ENCODE measurements around the gene RYR3.

The RYR3 gene

GRCh38 chr15:33382491-33382890, 71.7 kb downstream of the RYR3 start:
- no peak for TF ChIP-seq CTCF (IDR thresholded peaks at IDR 0.05; ENCODE audit: insufficient read depth, low read length, poor library complexity, severe bottlenecking)
- no peak for DNase-seq (ENCODE audit: extremely low read depth, insufficient read length)
- Histone ChIP-seq H3K27me3 (replicated peaks; ENCODE audit: control insufficient read depth, insufficient read depth, low read length) (no peaks in the 10 kb centered on the region; the same call in 1 of the 2 replicates), H3K4me3 (replicated peaks; ENCODE audit: low read depth, low read length) (no peak overlapping the region), H3K36me3 (ENCODE audit: control insufficient read depth, insufficient read depth, low read length) (no peaks in the 10 kb centered on the region)

- no peaks in the 10 kb centered on the region for H3K36me3 ChIP-seq (ENCODE audit: control insufficient read depth, insufficient read depth, low read length)
- TF ChIP-seq CTCF (IDR thresholded peaks at IDR 0.05; ENCODE audit: insufficient read depth, low read length, poor library complexity, severe bottlenecking) = no peak
- DNase-seq (ENCODE audit: extremely low read depth, insufficient read length) = no peak
- no peak overlapping the region for H3K4me3 ChIP-seq (replicated peaks; ENCODE audit: low read depth, low read length)
- no peaks in the 10 kb centered on the region; the same call in 1 of the 2 replicates for H3K27me3 ChIP-seq (replicated peaks; ENCODE audit: control insufficient read depth, insufficient read depth, low read length)
Measured at GRCh38 chr15:33384307-33384706, 73.5 kb downstream of the RYR3 start.

- Histone ChIP-seq H3K4me3 (replicated peaks; ENCODE audit: low read depth, low read length) (no peak overlapping the region), H3K27me3 (replicated peaks; ENCODE audit: control insufficient read depth, insufficient read depth, low read length) (no peaks in the 10 kb centered on the region), H3K36me3 (ENCODE audit: control insufficient read depth, insufficient read depth, low read length) (no peaks in the 10 kb centered on the region)
- DNase-seq (ENCODE audit: extremely low read depth, insufficient read length) = no peak
- peak; percentile 13 for TF ChIP-seq CTCF (IDR thresholded peaks at IDR 0.05; ENCODE audit: insufficient read depth, low read length, poor library complexity, severe bottlenecking)
Measured at GRCh38 chr15:33392453-33392852, 81.7 kb downstream of the RYR3 start.

GRCh38 chr15:33393546-33393945, 82.8 kb downstream of the RYR3 start:
- no peak overlapping the region for H3K4me3 ChIP-seq (replicated peaks; ENCODE audit: low read depth, low read length)
- no peaks in the 10 kb centered on the region for H3K27me3 ChIP-seq (replicated peaks; ENCODE audit: control insufficient read depth, insufficient read depth, low read length)
- no peaks in the 10 kb centered on the region for H3K36me3 ChIP-seq (ENCODE audit: control insufficient read depth, insufficient read depth, low read length)
- no peak for DNase-seq (ENCODE audit: extremely low read depth, insufficient read length)
- TF ChIP-seq CTCF (IDR thresholded peaks at IDR 0.05; ENCODE audit: insufficient read depth, low read length, poor library complexity, severe bottlenecking) = no peak

GRCh38 chr15:33395321-33395720, 84.6 kb downstream of the RYR3 start:
- Histone ChIP-seq H3K4me3 (replicated peaks; ENCODE audit: low read depth, low read length) (no peak overlapping the region), H3K36me3 (ENCODE audit: control insufficient read depth, insufficient read depth, low read length) (no peaks in the 10 kb centered on the region), H3K27me3 (replicated peaks; ENCODE audit: control insufficient read depth, insufficient read depth, low read length) (no peaks in the 10 kb centered on the region)
- TF ChIP-seq CTCF (IDR thresholded peaks at IDR 0.05; ENCODE audit: insufficient read depth, low read length, poor library complexity, severe bottlenecking) = no peak
- no peak for DNase-seq (ENCODE audit: extremely low read depth, insufficient read length)

- DNase-seq (ENCODE audit: extremely low read depth, insufficient read length) = no peak
- H3K4me3 ChIP-seq (replicated peaks; ENCODE audit: low read depth, low read length) = no peak overlapping the region
- no peak for TF ChIP-seq CTCF (IDR thresholded peaks at IDR 0.05; ENCODE audit: insufficient read depth, low read length, poor library complexity, severe bottlenecking)
- no peaks in the 10 kb centered on the region; the same call in 1 of the 2 replicates for H3K27me3 ChIP-seq (replicated peaks; ENCODE audit: control insufficient read depth, insufficient read depth, low read length)
- no peaks in the 10 kb centered on the region for H3K36me3 ChIP-seq (ENCODE audit: control insufficient read depth, insufficient read depth, low read length)
Measured at GRCh38 chr15:33395846-33396245, 85.1 kb downstream of the RYR3 start.
